GM19452 (cell line): ENCODE measurements around the gene EVI5.
"Not testable (repeated sequence)": the region's sequence is repeated elsewhere in the genome, so short reads cannot be mapped to it uniquely, and the experiment has no call there.

Experiments
- ATAC-seq: cut with Tn5 transposase; IDR thresholded peaks from one replicate; pipeline ENCODE4 v1.9.1; 2021; ENCODE audit not compliant: unreplicated experiment

The EVI5 gene

DNA sequence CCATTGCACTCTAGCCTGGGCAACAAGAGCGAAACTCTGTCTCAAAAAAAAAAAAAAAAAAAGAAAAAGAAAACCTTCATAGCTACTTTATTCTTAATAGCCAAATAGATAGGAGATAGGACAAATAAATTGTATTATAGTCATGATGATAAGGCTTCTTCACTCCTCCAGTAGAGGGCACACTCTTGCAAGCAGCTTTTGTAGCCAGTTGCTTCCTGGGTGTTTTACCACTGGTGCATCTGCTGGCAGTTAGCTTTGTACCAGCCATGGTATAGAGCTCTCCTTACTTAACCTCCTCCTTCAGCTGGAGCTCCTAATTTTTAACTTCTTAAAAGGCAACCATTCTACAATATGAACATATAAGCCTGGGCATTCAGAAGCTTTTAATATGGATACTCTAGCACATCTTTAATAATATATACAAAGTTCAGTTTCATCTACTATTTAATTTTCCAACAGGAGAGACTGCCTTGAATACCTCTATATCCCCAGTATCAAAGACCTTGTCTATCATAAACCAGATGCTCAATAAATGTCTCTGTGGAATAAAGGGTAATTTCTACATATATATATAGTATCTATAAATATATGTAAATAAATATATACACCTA is 35.8 kb downstream of the EVI5 start:
- no peak for ATAC-seq

DNA sequence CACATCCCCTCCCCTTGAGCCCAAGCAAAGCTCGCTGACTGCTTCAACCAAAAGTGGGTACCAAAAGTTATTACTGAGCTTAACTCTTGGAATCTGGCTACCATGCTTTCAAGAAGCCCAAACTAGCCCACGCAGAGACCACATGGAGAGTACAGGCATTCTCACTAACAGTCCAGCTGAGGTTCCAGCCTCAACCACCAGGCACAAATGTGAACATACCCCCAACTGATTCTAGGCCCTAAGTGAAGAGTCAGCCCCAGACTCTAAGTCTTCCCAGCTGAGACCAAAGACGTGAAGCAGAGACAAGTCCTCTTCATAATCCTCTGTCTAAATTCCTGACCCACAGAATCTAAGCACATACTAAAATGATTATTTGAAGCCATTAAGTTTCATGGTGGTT is 36.8 kb downstream of the EVI5 start:
- no peak for ATAC-seq

DNA sequence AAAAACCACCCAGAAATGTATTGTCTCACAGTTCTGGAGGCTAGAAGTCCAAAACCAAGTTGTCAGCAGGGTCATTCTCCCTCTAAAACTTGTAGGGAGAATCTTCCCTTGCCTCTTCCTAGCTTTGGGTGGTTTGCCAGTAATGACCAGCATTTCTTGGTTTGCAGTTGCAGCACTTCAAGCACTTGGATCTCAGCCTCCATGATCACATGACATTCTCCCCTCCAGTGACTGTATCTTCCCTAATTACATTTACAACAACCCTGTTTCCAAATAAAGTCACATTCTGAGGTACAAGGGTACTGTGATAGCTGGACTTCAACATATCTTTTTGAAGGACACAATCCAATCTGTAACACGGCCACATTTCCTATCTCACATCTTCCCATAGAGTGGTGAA is 37.2 kb downstream of the EVI5 start:
- ATAC-seq = no peak

DNA sequence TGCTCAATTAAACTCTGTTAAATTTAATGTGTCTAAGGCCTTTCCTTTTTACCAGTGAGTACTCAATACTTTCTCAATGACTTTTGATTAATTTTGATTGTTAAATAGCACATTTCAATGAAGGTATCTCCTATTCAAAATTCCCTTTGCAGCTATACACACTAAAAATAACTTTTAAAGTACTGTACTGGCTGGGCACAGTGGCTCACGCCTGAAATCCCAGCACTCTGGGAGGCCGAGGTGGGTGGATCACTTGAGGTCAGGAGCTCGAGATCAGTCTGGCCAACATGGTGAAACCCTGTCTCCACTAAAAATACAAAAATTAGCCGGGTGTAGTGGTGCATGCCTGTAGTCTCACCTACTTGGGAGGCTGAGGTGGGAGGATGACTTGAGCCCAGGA is 38.7 kb downstream of the EVI5 start:
- not testable (repeated sequence) for ATAC-seq

DNA sequence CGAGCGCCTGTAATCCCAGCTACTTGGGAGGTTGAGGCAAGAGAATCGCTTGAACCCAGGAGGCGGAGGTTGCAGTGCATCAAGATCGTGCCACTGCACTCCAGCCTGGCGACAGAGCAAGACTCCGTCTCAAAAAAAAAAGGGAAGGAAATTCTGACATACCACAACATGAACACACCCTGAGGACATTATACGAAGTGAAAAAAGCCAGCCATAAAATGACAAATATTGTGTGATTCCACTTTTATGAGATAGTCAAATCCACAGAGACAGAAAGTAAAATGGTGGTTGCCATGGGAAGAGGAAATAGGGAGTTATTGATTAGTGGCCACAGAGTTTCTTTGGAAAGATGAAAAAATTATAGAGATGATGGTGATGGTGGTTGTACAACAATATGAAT is 41.7 kb downstream of the EVI5 start:
- ATAC-seq = no peak

DNA sequence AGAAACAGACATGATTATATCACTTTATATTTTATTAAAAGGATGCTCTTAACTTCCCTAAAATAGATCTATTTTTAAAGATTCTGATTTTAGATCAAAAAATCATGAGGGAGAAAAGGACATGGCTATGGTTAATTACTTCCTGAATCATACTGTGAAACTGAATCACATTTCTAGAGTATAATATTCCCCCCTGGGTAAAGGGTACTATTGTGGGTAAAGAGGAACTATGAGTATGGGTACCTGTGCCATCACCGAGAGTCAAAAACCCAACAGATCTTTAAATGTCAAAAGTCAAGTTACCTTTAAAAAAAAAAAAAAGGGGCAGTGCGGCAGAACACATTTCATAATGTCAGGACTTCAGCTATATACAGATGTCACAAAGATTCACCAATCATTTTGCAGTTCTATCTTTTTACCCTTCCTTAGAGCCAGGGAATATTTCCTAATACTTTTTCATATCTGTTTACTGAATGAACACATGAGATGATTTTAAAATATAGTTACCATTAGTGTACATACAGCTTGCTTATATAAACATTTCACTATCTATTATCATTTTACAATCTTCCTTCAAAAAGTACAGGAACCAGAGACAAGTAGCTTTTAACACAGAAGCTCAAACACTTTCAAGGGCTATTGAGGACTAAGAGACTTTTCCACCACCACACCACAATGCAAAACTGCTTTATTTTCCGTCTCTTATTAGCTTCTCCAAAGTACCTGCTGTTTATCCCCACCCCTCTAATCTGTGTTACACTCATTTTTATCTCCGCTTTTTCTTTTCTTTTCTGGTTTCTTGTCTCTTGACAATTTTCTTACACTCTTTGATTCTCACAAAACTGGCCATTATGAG is 45.0 kb downstream of the EVI5 start:
- ATAC-seq = no peak

DNA sequence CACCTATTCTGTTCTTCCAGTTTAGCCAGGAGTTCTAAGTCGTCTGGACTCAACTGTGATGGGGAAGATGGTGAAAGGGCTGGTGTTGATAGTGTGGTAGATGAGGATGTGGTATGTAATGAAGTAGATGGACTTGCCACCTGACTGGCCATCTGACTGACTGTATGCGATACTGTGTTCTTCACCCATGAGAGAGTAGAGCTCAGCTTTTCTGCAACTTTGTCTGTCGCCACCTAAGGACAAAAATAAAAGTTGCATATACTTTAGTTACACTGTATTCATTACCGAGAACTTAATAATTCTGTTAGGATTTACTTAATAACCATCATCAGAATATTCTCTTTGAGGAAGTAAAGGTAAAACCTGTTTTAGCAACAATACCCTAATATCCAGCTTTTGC is 48.5 kb downstream of the EVI5 start:
- no peak for ATAC-seq

DNA sequence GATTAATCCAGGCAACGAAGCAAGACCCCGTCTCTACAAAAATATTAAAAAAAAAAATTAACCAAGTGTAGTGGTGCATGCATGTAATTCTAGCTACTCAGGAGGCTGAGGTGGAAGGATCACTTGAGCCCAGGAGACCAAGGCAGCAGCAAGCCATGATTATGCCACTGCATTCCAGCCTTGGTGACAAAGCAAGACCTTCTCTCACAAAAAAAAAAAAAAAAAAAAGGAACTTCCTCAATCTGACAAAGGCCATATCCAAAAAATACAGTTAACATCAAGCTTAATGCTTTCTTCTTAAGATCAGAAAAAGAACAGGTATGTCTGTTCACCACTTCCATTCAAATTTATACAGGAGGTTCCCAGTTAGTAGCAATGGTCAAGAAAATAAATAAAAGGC is 54.4 kb downstream of the EVI5 start:
- ATAC-seq = no peak

DNA sequence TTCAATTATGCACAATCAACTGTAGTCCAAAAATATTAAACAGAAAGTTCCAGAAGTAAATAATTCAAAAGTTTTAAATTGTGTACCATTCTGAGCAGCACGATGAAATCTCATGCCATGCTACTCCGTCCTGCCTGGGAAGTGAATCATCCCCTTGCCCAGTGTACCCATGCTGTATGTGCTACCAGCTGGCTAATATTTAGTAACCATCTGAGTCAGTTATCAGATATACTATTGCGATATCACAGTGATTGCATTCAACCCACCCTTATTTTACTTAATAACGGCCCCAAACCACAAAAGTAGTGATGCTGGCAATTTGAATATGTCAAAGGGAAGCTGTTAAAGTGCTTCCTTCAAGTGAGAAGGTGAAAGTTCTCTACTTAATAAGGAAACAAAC is 56.2 kb downstream of the EVI5 start:
- no peak for ATAC-seq

DNA sequence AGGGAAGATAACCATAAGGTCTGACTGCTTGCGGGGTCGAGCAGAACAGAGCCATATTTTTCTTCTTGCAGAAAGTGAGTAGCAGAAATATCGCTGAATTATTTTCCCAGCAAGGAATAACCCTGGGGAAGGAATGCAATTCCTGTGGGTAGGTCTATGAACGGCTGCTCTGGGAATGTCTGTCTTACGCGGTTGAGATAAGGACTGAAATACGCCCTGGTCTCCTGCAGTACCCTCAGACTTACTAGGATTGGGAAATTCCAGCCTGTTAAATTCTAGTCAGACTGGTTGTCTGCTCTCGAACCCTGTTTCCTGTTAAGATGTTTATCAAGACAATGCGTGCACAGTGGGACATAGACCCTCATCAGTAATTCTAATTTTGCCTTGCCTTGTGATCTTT is 61.2 kb downstream of the EVI5 start:
- ATAC-seq = not testable (repeated sequence)

DNA sequence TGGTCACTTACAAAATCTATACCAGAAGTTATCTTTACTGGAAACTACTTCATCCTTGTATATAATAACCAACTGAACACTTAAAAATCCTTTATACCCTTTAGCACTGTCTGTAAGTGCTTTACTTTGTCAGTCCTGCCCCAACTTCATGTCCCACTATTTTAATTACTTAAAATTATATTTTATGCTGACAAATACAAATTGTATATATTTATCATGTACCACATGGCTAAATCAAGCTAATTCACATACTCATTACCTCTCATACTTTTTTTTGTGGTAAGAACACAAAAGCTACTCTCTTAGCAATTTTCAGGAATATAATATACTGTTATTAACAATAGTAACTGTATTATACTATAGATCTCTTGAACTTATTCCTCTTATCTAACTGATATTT is 63.0 kb downstream of the EVI5 start:
- no peak for ATAC-seq

DNA sequence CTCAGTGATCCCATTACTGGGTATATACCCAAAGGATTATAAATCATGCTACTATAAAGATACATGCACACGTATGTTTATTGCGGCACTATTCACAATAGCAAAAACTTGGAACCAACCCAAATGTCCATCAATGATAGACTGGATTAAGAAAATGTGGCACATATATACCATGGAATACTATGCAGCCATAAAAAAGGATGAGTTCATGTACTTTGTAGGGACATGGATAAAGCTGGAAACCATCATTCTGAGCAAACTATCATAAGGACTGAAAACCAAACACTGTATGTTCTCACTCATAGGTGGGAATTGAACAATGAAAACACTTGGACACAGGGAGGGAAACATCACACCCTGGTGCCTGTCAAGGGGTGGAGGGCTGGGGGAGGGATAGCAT is 63.8 kb downstream of the EVI5 start:
- not testable (repeated sequence) for ATAC-seq

DNA sequence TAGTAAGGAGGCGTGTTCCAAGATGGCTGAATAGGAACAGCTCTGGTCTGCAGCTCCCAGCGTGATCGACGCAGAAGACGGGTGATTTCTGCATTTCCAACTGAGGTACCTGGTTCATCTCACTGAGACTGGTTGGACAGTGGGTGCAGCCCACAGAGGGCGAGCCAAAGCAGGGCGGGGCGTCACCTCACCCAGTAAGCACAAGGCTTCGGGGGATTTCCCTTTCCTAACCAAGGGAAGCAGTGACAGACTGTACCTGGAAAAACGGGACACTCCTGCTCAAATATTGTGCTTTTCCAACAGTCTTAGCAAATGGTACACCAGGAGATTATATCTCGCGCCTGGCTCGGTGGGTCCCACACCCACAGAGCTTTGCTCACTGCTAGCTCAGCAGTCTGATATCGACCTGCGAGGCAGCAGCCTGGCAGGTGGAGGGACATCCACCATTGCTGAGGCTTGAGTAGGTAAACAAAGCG is 69.4 kb downstream of the EVI5 start:
- ATAC-seq = not testable (repeated sequence)

DNA sequence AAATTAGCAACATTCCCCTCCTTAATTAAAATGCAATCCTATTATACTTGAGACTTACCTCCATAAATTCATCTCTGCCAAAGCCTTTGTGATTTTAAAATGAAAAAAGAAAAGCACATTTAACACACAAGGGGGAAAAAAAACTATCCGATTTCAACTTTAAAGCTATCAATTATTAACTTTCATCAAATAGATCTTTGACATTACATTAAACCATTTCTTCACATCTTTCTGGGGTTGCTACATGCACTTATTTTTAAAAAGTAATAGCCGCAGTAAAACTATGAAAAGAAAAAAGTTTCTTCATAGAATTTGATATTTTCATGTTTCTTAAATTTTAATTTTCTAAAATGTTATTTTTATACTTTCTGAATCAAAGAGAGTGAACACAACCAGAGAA is 71.0 kb downstream of the EVI5 start:
- ATAC-seq = no peak

DNA sequence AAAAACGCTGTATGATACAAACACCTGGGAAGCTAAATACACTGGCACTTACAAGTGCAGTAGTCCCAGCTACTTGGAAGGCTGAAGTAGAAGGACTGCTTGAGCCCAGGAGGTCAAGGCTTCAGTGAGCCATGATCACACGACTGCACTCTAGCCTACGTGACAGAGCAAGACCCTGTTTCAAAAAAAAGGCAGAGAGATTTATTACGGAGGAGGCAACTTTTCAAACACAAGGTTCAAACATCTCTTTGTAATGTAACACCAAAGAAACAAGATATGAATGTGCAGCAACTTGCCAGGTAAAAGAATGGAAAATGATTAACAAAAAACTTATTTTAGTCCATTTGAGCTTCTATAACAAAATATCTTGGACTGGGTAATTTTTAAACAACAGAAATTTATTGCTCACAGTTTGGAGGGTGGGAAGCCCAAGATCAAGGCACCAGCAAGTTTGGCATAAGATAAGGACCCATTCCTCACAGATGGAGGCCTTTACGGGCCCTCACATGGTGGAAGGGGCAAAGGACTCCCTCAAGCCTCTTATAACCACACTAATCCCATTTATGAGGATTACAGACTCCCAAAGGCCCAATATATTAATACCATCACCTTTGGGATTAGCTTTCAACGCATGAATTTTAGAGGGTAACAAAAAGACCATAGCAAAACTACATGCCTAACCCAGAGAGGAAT is 73.3 kb downstream of the EVI5 start:
- ATAC-seq = no peak

DNA sequence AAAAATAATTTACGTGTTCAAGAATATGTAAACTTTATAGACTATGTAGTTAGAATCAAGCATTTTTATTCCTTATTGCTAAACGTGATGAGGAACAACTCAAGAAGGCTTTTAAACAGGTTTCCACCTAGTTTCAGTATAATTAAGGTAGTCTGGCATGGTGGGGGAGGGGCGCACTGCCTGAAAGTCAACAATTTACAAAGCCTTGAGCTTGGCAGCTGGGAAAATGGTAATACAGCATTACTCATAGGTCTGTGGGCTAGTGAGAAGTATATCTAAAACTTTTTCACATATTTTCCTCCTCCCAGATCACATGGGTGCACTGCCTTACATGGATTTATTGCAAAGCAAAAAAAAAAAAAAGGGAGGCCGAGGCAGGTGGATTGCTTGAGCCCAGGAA is 75.2 kb downstream of the EVI5 start:
- no peak for ATAC-seq

DNA sequence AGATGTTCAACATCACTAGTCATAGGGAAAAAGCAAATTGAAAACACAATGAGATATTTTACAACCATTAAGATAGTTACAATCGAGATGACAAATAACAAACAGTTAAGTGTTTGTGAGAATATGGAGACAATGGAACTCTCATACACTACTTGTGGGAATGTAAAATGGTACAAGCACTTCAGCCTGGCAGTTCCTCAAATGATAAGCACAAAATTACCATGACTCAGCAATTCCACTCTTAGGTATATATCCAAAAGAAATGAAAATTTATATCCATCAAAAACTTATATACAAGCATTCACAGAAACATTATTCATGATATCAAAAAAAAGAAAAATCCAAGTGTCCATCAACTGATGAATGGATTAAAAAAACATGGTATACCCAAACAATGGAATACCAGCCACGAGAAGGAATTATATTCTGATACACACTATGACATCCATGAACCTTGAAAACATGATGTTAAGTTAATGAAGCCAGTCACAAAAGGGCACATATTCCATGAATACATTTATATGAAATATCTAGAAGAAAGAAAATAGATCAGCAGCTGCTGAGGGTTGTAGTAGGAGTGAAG is 76.4 kb downstream of the EVI5 start:
- ATAC-seq = no peak

DNA sequence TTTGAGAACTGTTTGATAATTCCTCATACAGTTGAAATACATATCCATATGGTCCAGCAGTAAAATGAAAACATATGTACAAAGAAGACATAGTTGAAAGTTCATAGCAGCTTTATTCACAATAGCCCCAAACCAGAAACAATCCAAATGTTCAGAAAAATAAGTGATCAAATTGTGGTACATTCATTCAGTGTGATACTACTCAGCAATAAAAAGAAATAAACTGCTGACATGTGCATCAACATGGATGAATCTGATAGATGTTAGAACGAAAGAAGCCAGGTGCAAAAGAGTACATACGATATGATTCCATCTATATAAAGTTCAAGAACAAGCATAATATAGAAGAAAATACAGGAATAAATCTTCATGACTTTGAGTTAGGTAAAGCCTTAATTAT is 77.2 kb downstream of the EVI5 start:
- no peak for ATAC-seq

DNA sequence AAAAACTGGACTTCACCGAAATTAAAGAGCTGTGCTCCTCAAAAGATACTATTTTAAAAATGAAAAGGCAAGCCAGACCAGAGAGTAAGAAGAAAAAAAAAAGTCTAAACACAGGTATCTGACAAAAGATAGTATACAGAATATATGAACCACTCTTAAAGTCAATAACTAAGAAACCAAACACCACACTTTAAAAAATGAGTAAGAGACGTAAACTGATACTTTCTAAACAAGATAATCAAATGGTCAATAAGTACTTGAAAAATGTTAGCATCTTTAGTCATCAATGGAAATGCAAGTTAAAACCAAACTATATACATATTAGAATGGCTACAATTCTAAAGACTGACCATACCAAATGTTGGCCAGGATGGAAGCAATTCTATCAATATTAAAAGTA is 77.6 kb downstream of the EVI5 start:
- ATAC-seq = no peak

DNA sequence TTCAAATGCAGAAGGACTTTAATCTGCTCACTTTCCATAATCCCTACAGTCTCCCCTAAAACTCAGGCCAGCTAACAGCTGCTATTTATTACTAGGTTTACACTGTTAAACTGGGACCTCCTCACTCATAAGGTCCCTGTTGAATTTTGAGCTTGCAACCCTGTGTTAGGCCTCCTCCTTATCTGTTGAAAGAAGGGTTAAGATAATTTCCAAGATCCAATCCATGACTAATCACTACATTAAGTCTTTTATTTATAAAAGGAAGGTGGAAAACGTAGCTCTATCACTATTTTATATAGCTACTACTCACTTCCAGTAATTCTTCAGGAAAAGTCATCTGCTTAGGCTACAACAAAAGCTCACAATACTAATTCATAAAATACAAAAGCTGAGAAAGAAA is 79.5 kb downstream of the EVI5 start:
- no peak for ATAC-seq

DNA sequence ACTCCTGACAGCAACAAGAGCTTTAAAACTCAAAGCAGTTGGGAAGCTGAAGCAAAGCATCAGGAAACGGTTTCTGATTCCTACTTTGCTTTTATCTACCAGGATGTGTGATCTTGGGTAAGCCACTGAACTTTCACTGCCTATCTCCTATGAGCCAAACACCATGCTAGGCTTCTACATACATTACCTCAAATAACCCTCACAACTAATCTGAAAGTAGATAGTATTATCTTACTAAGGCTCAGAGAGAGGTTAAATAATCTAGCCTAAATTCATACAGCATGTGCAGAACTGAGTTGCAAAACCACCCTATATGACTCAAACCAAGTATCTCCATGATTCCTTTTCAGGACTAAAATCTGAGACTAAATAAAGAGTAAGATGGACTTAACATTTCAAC is 83.8 kb downstream of the EVI5 start:
- no peak for ATAC-seq

DNA sequence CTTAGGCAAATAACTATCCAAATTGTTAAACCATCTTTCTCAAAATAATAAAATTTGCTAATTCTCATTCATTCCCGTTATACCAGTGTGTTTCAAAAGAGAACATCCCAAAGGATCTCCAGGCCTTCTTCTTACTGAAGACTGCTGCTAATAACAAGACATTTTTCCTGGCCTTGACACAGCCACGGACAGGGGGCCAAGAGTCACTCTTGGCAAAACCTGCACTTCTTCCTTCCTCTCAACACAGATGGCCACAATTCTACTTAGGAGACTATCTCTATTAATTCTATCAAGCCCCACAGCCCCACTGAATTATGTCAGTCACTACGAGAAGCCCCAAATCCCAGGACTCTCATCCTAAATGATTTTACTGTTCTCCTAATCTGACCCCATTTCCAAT is 86.0 kb downstream of the EVI5 start:
- no peak for ATAC-seq
